ENCODE measurements around the gene RELA. TPM values are rescaled to one million over a fixed set of nuclear protein-coding genes. Genes with fewer than 3 reads are reported as not detected.

RELA gene
- total and polyA plus RNA-seq, 2 donors (not counting 1 experiment from before 2014, with no cell fraction given), result 124 to 154 TPM

- Histone ChIP-seq H3K79me2 (ENCODE audit: control insufficient read depth, insufficient read depth, low read length) (peaks cover 48% of the 10 kb centered on the region), H3K27me3 (replicated peaks in 1 of 4; ENCODE audit: control extremely low read depth in 1 of 4, control insufficient read depth in 3 of 4, insufficient read depth in 4 of 4, low read length in 3 of 4) (no peaks in the 10 kb centered on the region), H3K36me3 (replicated peaks in 1 of 2; ENCODE audit: control extremely low read depth in 1 of 2, control insufficient read depth in 1 of 2, extremely low read depth in 1 of 2, insufficient read depth in 2 of 2, low read length in 1 of 2) (peaks cover 0 to 59% of the 10 kb centered on the region in 2 experiments), H4K20me1 (ENCODE audit: control insufficient read depth, insufficient read depth, low read length, poor library complexity, severe bottlenecking) (peaks cover 41% of the 10 kb centered on the region), H3K9ac (ENCODE audit: low read length) (no peak overlapping the region), H3K4me1 (ENCODE audit: control insufficient read depth in 2 of 2, insufficient read depth in 2 of 2, low read length in 2 of 2) (peaks cover 32 to 35% of the 10 kb centered on the region in 2 donors), H3K4me3 (ENCODE audit: control extremely low read depth in 1 of 5, extremely low read depth in 1 of 5, insufficient read depth in 1 of 5, low read depth in 2 of 5, low read length in 4 of 5) (no peak overlapping the region), H3K4me2 (replicated peaks; ENCODE audit: low read depth, low read length, poor library complexity, severe bottlenecking) (no peak overlapping the region), H3K9me3 (ENCODE audit: control extremely low read depth in 1 of 3, control insufficient read depth in 2 of 3, insufficient read depth in 1 of 3, low read length in 2 of 3) (peaks cover 0 to 5% (median 0%) of the 10 kb centered on the region in 3 donors), H3K27ac (ENCODE audit: low read length in 2 of 2) (peak overlapping the region in 1 of 2 donors; percentile 89), H2AFZ (ENCODE audit: insufficient read depth, low read depth, low read length, poor library complexity, severe bottlenecking) (no peak overlapping the region)
- ChIA-PET POLR2A (interaction anchor here (0.8 kb wide), 1 partner anchor 28 kb away, joined by 4 read pairs; no protein-coding TSS in a partner anchor), CTCF (interaction anchor here (1.9 kb wide), 1 partner anchor 32 kb away, joined by 5 read pairs; no protein-coding TSS in a partner anchor)
- Mint-ChIP-seq H3K4me3 (no peak overlapping the region), H3K9me3 (ENCODE audit: insufficient read depth) (no peaks in the 10 kb centered on the region), H3K4me1 (peaks cover 42% of the 10 kb centered on the region), H3K27me3 (no peaks in the 10 kb centered on the region), H3K27ac (peak overlapping the region; percentile 78)
- no peak for DNase-seq
- intact Hi-C loops (cut with micrococcal nuclease), result loop anchor here (10.0 kb wide), 1 partner anchor 495 kb away; the partner anchor contains the start of genes TM7SF2 and ZNHIT2
- 91% methylated on average over 5 of the region's 5 CpGs for WGBS (ENCODE audit: insufficient coverage)
- no peak for TF ChIP-seq CTCF (IDR thresholded peaks at IDR 0.05)
- TF ChIP-seq EZH2 (IDR thresholded peaks at IDR 0.05; ENCODE audit: borderline replicate concordance, insufficient read depth, low read depth, low read length, poor library complexity, severe bottlenecking), result no peak
- ATAC-seq (ENCODE audit: low read depth), result no peak
These were observed 53.1 kb downstream of the RELA start for GRCh38 chr11:65609665-65610064.

GRCh38 chr11:65609229-65609628, 53.5 kb downstream of the RELA start:
- peaks cover 41% of the 10 kb centered on the region for H4K20me1 ChIP-seq (ENCODE audit: control insufficient read depth, insufficient read depth, low read length, poor library complexity, severe bottlenecking)
- peaks cover 1 to 63% of the 10 kb centered on the region in 2 experiments for H3K36me3 ChIP-seq (replicated peaks in 1 of 2; ENCODE audit: control extremely low read depth in 1 of 2, control insufficient read depth in 1 of 2, extremely low read depth in 1 of 2, insufficient read depth in 2 of 2, low read length in 1 of 2)
- H3K9me3 Mint-ChIP-seq (ENCODE audit: insufficient read depth), result no peaks in the 10 kb centered on the region
- H3K4me2 ChIP-seq (replicated peaks; ENCODE audit: low read depth, low read length, poor library complexity, severe bottlenecking), result no peak overlapping the region
- no peaks in the 10 kb centered on the region for H3K27me3 ChIP-seq (replicated peaks in 1 of 4; ENCODE audit: control extremely low read depth in 1 of 4, control insufficient read depth in 3 of 4, insufficient read depth in 4 of 4, low read length in 3 of 4)
- TF ChIP-seq EZH2 (IDR thresholded peaks at IDR 0.05; ENCODE audit: borderline replicate concordance, insufficient read depth, low read depth, low read length, poor library complexity, severe bottlenecking) (no peak), CTCF (IDR thresholded peaks at IDR 0.05) (no peak)
- ChIA-PET CTCF (interaction anchor here (1.9 kb wide), 1 partner anchor 32 kb away, joined by 5 read pairs; no protein-coding TSS in a partner anchor), POLR2A (interaction anchor here (1.0 kb wide), 1 partner anchor 17 kb away, joined by 4 read pairs; no protein-coding TSS in a partner anchor)
- peaks cover 0 to 5% (median 0%) of the 10 kb centered on the region in 3 donors for H3K9me3 ChIP-seq (ENCODE audit: control extremely low read depth in 1 of 3, control insufficient read depth in 2 of 3, insufficient read depth in 1 of 3, low read length in 2 of 3)
- H3K27me3 Mint-ChIP-seq, result no peaks in the 10 kb centered on the region
- no peak overlapping the region for H2AFZ ChIP-seq (ENCODE audit: insufficient read depth, low read depth, low read length, poor library complexity, severe bottlenecking)
- DNase-seq (no peak), ATAC-seq (ENCODE audit: low read depth) (no peak)
- no peak overlapping the region for H3K4me3 Mint-ChIP-seq
- no peak overlapping the region for H3K27ac ChIP-seq (ENCODE audit: low read length in 2 of 2)
- H3K4me1 Mint-ChIP-seq, result peaks cover 42% of the 10 kb centered on the region
- 87% methylated on average over 3 of the region's 3 CpGs for WGBS (ENCODE audit: insufficient coverage)
- H3K4me3 ChIP-seq (ENCODE audit: control extremely low read depth in 1 of 5, extremely low read depth in 1 of 5, insufficient read depth in 1 of 5, low read depth in 2 of 5, low read length in 4 of 5), result no peak overlapping the region
- no peak overlapping the region for H3K9ac ChIP-seq (ENCODE audit: low read length)
- H3K27ac Mint-ChIP-seq, result peak overlapping the region; percentile 53
- H3K4me1 ChIP-seq (ENCODE audit: control insufficient read depth in 2 of 2, insufficient read depth in 2 of 2, low read length in 2 of 2), result peaks cover 32 to 35% of the 10 kb centered on the region in 2 donors
- H3K79me2 ChIP-seq (ENCODE audit: control insufficient read depth, insufficient read depth, low read length), result peaks cover 44% of the 10 kb centered on the region
- intact Hi-C loops (cut with micrococcal nuclease), result no loop called here

All from B cell (primary cell).